Urothelium cell line (cell line): ENCODE data around the gene NTF4.
"Not testable (repeated sequence)": the region's sequence is repeated elsewhere in the genome, so short reads cannot be mapped to it uniquely, and the experiment has no call there.

ENCODE experiments used
- DNase-seq: peaks from one replicate; pipeline ENCODE4 v3.0.0; 2011; ENCODE audit warnings: low spot score, mixed read lengths
- FAIRE-seq: peaks from 2 replicates; lab custom pipeline; 2011; peaks lifted over from hg19 to GRCh38; lab: Jason Lieb, UNC

The NTF4 gene

DNA sequence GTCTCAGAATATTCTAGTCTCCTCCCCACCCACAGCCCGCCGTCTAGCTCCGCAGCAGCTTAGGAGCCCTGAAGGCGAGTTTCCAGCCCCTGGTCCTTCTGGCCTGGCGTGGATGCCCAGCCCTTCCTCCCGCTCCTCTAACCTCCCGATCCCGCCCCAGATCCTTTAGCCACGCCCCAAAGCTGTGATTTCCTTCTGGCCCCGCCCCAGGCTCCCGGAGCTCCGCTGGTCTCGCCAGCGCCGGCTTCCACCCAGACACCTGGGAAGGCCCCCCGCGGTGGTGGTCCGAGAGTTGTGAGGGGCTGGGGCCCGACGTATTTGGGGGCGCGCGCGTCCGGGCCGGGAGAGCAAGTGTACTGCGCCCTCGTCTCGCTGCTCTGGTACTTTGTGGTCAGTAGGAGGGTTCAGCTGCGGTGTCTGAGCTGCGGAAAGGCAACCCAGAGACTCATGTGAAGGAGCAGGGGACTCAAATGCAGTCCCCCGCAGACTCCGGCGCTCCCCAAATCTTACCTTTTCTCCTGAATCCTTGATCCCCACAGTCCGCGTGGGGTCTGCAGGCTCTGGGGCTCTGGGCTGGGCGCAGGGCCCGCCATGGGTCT is 6.9 kb downstream of the NTF4 start, which contains the start of gene CGB7:
Gene CGB7, minus strand, starts transcription at position 114 of the 599 bp plus-strand sequence. CDS start 2,374 bp downstream, outside the sequence.
- FAIRE-seq: no peak

DNA sequence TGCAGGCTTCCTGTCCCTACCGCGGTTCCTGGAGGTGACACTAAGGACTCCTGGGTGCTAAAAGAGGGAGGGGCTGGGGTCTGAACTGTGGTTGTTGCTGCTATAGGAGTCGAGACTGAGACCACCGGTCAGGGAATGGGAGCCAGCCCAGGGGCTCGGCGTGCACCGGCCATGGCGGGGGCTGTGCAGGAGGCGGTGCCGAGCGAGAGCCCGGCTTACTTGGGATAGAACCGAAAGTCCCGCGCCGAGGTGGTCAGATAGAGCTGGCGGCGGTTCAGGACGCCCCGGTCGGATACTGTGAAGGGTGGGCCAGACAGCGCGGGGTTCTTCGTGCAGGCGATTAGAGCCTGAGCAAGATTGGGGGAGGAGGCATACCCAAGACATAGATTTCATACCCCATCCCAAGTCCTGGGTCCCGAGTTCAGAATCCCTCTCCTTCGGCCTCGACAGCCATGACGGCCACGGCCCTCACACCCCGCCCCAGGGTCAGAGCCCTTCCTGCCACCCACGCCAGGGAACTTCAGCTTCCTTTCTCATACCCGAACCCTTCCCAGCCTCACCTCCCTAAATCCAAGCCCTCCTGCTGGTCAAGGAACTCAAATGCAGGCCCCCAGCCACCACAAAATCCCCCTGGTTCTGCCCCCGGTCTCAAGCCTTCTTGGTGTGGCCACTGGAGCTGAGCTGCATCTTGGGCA is 7.6 kb downstream of the NTF4 start:
- DNase-seq, FAIRE-seq: not testable (repeated sequence)

More for the DNA sequence above, 6.9 kb downstream of the NTF4 start, which contains the start of gene CGB7:
- DNase-seq: peak; percentile 87

DNA sequence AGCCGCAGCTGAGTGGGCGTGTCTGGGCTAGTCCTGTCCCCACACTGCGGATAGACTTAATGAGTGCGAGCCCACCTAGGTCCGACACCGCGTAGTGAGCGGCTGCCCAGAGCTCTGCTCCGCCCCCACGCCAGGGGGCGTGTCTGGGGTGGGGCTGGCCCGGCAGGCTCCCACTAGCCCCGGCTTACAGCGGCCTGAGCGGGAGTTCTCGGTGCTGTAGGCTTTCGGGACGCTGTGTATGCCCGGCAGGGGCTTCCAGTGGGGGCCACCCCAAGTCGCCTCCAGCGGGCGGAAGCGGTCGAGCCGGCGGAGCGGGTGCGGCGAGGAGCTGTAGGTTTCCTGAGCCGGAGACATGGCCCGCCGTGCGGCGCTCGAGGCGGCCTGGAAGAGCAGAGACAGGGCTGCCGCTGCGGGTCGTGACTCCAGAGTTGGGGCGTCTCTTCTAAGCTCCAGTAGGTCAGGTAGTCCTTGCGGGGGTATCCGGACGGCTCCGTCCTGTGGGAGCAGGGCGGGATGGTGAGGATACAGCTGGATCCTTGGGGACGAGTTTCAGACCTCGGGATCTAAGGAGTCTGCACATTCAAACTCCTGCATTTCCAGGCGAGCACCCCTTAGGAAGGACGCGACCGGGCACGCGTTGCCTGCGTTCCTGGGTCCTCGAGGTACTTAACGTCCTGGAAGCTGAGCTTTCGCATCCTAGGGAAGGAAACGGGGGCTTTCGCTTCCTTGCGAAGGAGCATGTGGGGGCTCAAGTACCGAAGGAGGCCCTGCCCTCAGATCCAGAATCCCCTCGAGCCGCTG is 8.3 kb downstream of the NTF4 start:
- DNase-seq (peak; percentile 85), FAIRE-seq (peak; percentile 61)

DNA sequence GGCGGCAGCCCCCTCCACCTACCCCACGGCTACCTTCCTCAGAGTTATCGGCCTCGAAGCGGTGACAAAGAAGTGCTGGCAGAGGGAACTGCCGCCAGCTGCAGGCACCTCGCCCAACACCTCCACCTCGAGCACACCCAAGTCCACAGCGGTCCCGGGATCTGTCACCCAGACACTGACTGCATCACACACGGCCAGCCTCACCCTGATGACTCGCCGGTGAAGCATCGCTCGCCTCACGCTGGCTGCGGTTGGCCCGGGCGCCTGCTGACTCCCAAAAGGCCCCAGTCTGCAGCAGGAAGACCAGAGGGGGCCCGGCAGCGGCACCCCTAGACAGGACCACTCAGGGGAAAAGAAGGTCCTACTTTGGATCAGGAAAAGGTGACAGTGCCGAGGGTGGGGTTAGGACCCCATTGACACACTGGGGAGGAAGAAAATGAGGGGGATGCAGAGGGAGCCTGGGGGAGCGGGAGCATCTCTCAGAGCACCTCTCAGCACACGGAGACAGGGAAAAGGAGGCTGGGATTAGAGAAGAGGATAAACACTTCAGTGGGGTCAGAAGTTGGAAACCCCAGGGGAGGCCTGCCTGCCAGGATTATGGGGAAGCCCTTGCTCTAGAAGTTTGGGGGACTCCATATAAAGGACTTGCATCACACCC is 14.1 kb downstream of the NTF4 start:
- not testable (repeated sequence) for FAIRE-seq

DNA sequence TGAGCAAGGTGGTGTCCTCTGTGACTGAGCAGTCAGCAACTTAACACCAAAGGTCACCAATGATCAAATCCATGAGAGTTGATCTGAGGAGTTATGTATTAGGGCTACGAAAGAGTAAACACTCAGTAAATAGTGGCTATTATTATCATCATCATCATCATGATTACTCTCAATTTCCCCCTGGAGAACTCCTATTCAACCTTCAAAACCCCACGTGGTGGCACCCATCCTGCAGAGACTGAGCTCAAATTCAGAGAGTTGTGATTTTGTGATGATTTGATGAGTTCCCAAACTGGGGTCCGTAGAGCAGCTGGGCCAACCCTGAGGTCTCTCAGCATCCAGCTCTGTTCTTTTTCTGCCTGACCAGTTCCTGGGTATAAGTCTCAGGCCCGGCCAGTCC is 14.8 kb downstream of the NTF4 start:
- FAIRE-seq, DNase-seq: not testable (repeated sequence)

More for the DNA sequence above, 14.1 kb downstream of the NTF4 start:
- DNase-seq: peak; percentile 68

DNA sequence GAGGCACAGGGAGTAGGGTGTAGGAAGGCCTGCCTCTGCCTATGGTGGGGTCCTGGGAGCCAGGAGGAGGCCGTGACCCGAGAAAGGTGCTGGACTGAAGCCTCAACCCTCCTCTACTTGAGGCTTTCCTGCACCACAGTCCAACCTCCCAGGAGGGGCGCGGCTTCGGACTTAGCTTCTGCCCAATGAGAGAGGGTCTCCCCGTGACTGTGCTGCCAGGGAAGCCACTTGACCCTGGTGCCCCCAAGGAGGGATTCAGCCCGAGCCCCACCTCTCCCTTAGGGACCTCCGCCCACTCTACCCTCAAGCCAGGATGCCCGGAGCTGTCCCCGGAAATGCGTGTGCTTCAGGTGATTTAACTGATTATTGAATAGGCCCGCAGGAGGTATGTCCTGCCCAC is 15.6 kb downstream of the NTF4 start, which contains the start of gene CGB8:
Gene CGB8, minus strand, starts transcription at position 101 of the 400 bp plus-strand sequence. CDS start 372 bp downstream, outside the sequence.
- not testable (repeated sequence) for DNase-seq, FAIRE-seq

DNA sequence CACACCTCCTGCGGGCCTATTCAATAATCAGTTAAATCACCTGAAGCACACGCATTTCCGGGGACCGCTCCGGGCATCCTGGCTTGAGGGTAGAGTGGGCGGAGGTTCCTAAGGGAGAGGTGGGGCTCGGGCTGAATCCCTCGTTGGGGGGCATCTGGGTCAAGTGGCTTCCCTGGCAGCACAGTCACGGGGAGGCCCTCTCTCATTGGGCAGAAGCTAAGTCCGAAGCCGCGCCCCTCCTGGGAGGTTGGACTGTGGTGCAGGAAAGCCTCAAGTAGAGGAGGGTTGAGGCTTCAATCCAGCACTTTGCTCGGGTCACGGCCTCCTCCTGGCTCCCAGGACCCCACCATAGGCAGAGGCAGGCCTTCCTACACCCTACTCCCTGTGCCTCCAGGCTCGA is 21.1 kb downstream of the NTF4 start, which contains the start of gene CGB5:
Gene CGB5, plus strand, starts transcription at position 301 of the 400 bp plus-strand sequence. CDS start 362 bp downstream, outside the sequence.
- not testable (repeated sequence) for FAIRE-seq, DNase-seq

DNA sequence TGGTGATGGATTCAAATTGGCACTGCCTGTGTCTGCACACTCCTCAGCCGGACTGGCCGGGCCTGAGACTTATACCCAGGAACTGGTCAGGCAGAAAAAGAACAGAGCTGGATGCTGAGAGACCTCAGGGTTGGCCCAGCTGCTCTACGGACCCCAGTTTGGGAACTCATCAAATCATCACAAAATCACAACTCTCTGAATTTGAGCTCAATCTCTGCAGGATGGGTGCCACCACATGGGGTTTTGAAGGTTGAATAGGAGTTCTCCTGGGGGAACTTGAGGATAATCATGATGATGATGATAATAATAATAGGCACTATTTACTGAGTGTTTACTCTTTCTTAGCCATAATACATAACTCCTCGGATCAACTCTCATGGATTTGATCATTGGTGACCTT is 22.0 kb downstream of the NTF4 start:
- not testable (repeated sequence) for DNase-seq, FAIRE-seq

DNA sequence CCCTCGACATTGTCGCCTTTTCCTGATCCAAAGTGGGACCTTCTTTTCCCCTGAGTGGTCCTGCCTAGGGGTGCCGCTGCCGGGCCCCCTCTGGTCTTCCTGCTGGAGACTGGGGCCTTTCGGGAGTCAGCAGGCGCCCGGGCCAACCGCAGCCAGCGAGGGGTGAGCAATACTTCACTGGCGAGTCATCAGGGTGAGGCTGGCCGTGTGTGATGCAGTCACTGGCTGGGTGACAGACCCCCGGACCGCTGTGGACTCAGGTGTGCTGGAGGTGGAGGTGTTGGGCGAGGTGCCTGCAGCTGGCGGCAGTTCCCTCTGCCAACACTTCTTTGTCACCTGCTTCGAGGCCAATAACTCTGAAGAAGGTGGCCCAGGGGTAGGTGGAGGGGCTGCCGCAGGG is 22.4 kb downstream of the NTF4 start:
- FAIRE-seq (peak; percentile 66), DNase-seq (peak; percentile 63)

DNA sequence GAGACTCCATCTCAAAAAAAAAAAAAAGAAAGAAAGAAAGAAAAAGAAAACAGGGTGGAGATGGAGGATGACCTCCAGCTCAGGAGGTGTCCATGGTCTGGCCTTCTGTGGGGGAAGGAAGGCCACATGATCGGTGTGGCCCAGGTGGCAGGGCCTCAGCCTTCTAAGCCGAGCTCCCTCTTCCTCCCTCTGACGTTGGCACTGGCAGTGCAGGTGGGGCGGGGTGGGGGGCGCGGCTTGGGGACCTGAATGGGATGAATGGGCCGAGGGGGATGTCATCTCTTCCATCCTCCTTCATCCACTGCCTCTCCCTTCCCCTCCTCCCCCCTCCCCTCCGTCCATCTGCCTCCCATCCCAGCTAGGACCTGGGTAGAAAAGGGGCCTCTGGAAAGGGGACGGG is 24.9 kb downstream of the NTF4 start:
- not testable (repeated sequence) for DNase-seq, FAIRE-seq

DNA sequence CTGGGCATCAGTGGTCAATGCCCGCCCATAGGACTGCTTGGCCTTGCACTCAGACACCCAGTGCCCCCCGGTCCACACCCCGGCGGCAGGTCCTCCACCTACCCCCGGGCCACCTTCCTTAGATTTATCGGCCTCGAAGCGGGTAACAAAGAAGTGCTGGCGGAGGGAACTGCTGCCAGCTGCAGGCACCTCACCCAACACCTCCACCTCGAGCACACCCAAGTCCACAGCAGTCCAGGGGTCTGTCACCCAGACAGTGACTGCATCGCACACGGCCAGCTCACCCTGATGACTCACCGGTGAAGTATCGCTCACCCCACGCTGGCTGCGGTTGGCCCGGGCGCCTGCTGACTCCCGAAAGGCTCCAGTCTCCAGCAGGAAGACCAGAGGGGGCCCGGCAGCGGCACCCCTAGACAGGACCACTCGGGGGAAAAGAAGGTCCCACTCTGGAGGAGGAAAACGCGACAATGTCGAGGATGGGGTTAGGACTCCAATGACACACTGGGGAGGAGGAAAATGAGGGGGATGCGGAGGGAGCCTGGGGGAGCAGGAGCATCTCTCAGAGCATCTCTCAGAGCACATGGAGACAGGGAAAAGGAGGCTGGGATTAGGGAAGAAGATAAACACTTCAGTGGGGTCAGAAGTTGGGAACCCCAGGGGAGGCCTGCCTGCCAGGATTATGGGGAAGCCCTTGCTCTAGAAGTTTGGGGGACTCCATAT is 25.9 kb downstream of the NTF4 start:
- FAIRE-seq: peak; percentile 53
- peak; percentile 72 for DNase-seq

DNA sequence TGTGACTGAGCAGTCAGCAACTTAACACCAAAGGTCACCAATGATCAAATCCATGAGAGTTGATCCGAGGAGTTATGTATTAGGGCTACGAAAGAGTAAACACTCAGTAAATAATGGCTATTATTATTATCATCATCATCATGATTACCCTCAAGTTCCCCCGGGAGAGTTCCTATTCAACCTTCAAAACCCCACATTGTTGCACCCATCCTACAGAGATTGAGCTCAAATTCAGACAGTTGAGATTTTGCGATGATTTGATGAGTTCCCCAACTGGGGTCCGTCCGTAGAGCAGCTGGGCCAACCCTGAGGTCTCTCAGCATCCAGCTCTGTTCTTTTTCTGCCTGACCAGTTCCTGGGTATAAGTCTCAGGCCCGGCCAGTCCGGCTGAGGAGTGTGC is 26.5 kb downstream of the NTF4 start:
- DNase-seq, FAIRE-seq: not testable (repeated sequence)

DNA sequence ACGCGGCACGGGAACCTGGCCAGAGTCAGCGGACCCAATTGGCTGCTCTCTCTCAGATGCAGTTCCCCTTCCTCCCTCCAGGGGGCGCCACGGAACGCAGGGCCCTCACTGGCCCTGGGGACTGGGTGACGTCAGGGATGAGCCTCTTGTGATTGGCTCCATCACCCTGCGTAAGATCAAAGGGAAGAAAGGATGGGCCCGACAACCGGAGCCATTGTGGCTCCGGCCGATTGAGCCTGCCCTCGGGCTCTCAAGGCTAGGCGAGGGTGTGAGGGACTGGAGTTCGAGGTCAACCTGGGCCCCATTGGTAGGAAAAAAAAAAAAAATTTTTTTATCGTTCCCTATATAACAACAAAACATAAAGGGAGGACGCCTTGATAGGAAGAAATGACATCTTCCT is 27.8 kb downstream of the NTF4 start, which contains the start of gene CGB1:
Gene CGB1, minus strand, starts transcription at position 81 of the 400 bp plus-strand sequence. CDS start 184 bp downstream, outside the sequence.
- FAIRE-seq, DNase-seq: not testable (repeated sequence)

DNA sequence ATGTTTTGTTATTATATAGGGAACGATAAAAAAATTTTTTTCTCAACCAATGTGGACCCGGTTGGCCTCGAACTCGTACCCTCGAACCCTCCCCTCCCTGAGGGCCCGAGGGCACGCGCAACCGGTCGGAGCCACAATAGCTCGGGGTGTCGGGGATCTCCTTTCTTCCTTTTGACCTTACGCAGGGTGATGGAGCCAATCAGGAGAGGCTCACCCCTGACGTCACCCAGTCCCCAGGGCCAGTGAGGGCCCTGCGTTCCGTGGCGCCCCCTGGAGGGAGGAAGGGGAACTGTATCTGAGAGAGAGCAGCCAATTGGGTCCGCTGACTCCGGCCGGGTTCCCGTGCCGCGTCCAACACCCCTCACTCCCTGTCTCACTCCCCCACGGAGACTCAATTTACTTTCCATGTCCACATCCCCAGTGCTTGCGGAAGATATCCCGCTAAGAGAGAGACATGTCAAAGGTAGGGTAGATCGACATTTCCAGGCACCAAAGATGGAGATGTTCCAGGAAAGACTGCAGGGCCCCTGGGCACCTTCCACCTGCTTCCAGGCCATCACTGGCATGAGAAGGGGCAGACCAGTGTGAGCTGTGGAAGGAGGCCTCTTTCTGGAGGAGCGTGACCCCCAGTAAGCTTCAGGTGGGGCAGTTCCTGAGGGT is 32.8 kb downstream of the NTF4 start, which contains the start of gene CGB2:
Gene CGB2, plus strand, starts transcription at position 249 of the 660 bp plus-strand sequence. Its CDS starts 206 bp downstream, at position 455.
- not testable (repeated sequence) for DNase-seq, FAIRE-seq

DNA sequence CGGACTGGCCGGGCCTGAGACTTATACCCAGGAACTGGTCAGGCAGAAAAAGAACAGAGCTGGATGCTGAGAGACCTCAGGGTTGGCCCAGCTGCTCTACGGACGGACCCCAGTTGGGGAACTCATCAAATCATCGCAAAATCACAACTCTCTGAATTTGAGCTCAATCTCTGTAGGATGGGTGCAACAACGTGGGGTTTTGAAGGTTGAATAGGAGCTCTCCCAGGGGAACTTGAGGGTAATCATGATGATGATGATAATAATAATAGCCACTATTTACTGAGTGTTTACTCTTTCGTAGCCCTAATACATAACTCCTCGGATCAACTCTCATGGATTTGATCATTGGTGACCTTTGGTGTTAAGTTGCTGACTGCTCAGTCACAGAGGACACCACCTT is 34.3 kb downstream of the NTF4 start:
- DNase-seq, FAIRE-seq: not testable (repeated sequence)

DNA sequence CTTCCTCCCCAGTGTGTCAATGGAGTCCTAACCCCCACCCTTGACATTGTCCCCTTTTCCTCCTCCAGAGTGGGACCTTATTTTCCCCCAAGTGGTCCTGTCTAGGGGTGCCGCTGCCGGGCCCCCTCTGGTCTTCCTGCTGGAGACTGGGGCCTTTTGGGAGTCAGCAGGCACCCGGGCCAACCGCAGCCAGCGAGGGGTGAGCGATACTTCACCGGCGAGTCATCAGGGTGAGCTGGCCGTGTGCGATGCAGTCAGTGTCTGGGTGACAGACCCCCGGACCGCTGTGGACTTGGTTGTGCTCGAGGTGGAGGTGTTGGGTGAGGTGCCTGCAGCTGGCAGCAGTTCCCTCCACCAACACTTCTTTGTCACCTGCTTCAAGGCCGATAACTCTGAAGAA is 34.9 kb downstream of the NTF4 start:
- not testable (repeated sequence) for FAIRE-seq, DNase-seq

DNA sequence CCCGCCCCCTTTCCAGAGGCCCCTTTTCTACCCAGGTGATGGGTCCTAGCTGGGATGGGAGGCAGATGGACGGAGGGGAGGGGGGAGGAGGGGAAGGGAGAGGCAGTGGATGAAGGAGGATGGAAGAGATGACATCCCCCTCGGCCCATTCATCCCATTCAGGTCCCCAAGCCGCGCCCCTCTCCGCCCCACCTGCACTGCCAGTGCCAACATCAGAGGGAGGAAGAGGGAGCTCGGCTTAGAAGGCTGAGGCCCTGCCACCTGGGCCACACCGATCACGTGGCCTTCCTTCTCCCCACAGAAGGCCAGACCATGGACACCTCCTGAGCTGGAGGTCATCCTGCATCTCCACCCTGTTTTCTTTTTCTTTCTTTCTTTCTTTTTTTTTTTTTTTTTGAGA is 35.9 kb downstream of the NTF4 start:
- DNase-seq, FAIRE-seq: not testable (repeated sequence)

DNA sequence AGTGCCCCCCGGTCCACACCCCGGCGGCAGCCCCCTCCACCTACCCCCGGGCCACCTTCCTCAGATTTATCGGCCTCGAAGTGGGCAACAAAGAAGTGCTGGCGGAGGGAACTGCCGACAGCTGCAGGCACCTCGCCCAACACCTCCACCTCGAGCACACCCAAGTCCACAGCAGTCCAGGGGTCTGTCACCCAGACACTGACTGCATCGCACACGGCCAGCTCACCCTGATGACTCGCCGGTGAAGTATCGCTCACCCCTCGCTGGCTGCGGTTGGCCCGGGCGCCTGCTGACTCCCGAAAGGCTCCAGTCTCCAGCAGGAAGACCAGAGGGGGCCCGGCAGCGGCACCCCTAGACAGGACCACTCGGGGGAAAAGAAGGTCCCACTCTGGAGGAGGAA is 39.0 kb downstream of the NTF4 start:
- FAIRE-seq: peak; percentile 30
- DNase-seq: not testable (repeated sequence)

DNA sequence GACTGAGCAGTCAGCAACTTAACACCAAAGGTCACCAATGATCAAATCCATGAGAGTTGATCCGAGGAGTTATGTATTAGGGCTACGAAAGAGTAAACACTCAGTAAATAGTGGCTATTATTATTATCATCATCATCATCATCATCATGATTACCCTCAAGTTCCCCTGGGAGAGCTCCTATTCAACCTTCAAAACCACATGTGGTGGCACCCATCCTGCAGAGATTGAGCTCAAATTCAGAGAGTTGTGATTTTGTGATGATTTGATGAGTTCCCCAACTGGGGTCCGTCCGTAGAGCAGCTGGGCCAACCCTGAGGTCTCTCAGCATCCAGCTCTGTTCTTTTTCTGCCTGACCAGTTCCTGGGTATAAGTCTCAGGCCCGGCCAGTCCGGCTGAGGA is 39.5 kb downstream of the NTF4 start:
- not testable (repeated sequence) for DNase-seq, FAIRE-seq
